Thyroid gland (tissue), 4 donors: ENCODE data around the gene NCMAP.

Experiments used
- POLR2A ChIP-seq, 2 donors: fragments of 450-650 bp; IDR thresholded peaks; one replicate each; pipeline ENCODE4 v1.6.1; 2017; ENCODE audit warnings: antibody characterized with exemption in 2 of 2, mild to moderate bottlenecking in 2 of 2, moderate library complexity in 1 of 2
- TF ChIP-seq, protein P1 (sequence below), 6 experiments: fragments of 200-600 bp in 3 of 6; fragments of 450-650 bp in 3 of 6; sonication (generic) in 3 of 6; IDR thresholded peaks; one replicate each; pipeline ENCODE4 v1.5.1; 2016 to 2019; ENCODE audit warnings: antibody characterized with exemption in 6 of 6, mild to moderate bottlenecking in 2 of 6, inconsistent platforms in 1 of 6, moderate library complexity in 1 of 6

DNA sequence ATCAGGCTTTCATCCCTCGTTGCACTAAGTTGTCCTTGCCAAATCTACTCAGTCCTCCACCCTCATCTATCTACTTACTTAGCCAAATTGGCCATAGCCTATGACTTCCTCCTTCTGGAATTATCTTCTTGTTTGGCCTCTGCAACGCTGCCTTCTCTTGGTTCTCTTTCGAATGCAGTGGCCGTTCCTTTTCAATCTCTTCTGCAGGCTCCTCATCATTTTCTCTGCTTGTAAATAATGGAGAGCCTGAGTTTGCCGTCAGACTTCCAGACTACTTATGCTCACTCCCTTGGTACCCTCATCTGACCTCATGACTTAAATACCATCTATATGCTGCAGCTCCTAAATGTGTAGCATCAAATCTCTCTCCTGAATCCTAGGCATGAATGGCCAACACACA, 64.8 kb downstream of the NCMAP start:
- TF ChIP-seq, protein P1, sequence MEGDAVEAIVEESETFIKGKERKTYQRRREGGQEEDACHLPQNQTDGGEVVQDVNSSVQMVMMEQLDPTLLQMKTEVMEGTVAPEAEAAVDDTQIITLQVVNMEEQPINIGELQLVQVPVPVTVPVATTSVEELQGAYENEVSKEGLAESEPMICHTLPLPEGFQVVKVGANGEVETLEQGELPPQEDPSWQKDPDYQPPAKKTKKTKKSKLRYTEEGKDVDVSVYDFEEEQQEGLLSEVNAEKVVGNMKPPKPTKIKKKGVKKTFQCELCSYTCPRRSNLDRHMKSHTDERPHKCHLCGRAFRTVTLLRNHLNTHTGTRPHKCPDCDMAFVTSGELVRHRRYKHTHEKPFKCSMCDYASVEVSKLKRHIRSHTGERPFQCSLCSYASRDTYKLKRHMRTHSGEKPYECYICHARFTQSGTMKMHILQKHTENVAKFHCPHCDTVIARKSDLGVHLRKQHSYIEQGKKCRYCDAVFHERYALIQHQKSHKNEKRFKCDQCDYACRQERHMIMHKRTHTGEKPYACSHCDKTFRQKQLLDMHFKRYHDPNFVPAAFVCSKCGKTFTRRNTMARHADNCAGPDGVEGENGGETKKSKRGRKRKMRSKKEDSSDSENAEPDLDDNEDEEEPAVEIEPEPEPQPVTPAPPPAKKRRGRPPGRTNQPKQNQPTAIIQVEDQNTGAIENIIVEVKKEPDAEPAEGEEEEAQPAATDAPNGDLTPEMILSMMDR (IDR thresholded peaks at IDR 0.05), result no peak
- TF ChIP-seq POLR2A (IDR thresholded peaks at IDR 0.05), result no peak
